ENCODE data around the gene UBE3D.

DNA sequence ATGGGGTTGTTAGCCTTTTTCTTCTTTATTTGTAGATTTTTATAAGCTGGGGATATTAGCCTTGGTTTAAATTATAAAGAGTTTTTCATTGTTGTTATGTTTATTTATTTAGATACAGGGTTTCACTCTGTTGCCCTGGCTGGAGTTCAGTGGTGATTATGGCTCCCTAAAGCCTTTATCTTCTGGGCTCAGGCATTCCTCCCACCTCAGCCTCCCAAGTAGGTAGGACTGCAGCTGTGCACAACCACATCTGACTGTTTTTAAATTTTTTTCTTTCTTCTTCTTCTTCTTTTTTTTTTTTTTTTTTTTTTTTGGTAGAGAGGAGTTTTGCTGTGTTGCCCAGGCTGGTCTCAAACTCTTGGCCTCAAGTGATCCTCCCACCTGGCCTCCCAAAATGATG lies 80.9 kb downstream of the UBE3D start:
- no peak for TF ChIP-seq SREBF2 (IDR thresholded peaks at IDR 0.05)
- TF ChIP-seq E2F6 (IDR thresholded peaks at IDR 0.05; ENCODE audit: borderline replicate concordance, low read depth) = no peak
- TF ChIP-seq CTCF (IDR thresholded peaks at IDR 0.05) = no peak
- no peak for TF ChIP-seq POLR2A (IDR thresholded peaks at IDR 0.05; ENCODE audit: low read length)
- TF ChIP-seq NR3C1 (IDR thresholded peaks at IDR 0.05) = no peak
- TF ChIP-seq, protein P1, sequence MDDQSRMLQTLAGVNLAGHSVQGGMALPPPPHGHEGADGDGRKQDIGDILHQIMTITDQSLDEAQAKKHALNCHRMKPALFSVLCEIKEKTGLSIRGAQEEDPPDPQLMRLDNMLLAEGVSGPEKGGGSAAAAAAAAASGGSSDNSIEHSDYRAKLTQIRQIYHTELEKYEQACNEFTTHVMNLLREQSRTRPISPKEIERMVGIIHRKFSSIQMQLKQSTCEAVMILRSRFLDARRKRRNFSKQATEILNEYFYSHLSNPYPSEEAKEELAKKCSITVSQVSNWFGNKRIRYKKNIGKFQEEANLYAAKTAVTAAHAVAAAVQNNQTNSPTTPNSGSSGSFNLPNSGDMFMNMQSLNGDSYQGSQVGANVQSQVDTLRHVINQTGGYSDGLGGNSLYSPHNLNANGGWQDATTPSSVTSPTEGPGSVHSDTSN (IDR thresholded peaks at IDR 0.05) = no peak
- TF ChIP-seq RAD21 (conservative IDR thresholded peaks at IDR 0.05 in 1 of 2, IDR thresholded peaks at IDR 0.05 in 1 of 2) = no peak
- no peak for TF ChIP-seq HOXA7 (CRISPR knock-in tag; IDR thresholded peaks at IDR 0.05)
- no peak for TF ChIP-seq BHLHE40 (IDR thresholded peaks at IDR 0.05; ENCODE audit: low read depth, low read length)
- TF ChIP-seq, protein P2, sequence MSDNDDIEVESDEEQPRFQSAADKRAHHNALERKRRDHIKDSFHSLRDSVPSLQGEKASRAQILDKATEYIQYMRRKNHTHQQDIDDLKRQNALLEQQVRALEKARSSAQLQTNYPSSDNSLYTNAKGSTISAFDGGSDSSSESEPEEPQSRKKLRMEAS (IDR thresholded peaks at IDR 0.05) = no peak
- TF ChIP-seq CBX8 (IDR thresholded peaks at IDR 0.05) = no peak

Data from A549 (cell line).